Psoas muscle (tissue), 8 donors: Measurements from ENCODE around the gene TMEM135. TPM values are rescaled to one million over a fixed set of nuclear protein-coding genes. Genes with fewer than 3 reads are reported as not detected.
"Not testable (repeated sequence)": the region's sequence is repeated elsewhere in the genome, so short reads cannot be mapped to it uniquely, and the experiment has no call there.

Experiments
- ATAC-seq, 4 donors: fragments of 200-7000 bp; cut with Tn5 transposase; one replicate each; pipeline ENCODE4 v1.9.1; 2020; ENCODE audit warnings: moderate library complexity in 3 of 4, mild to moderate bottlenecking in 2 of 4
- DNase-seq, 2 donors: peaks; one replicate each; pipeline ENCODE4 v3.0.0-alpha.2; 2020
- H3K27ac ChIP-seq: fragments of 200-600 bp; one replicate; pipeline ENCODE4 v1.8.0; 2022
- H3K27me3 ChIP-seq, 3 donors: fragments of 200-600 bp in 1 of 3; one replicate each; pipeline versions ENCODE4 v1.6.1 to v1.8.0; 2013 to 2022; ENCODE audit warnings: low read length in 2 of 3, mild to moderate bottlenecking in 2 of 3, moderate library complexity in 1 of 3; ENCODE audit not compliant: insufficient read depth in 3 of 3
- H3K36me3 ChIP-seq, 2 donors: fragments of 200-600 bp in 1 of 2; one replicate each; pipeline versions ENCODE4 v1.6.1 to v1.8.0; 2013 to 2022; ENCODE audit warnings: low read depth in 1 of 2, mild to moderate bottlenecking in 1 of 2, moderate library complexity in 1 of 2; ENCODE audit not compliant: insufficient read depth in 1 of 2
- H3K4me1 ChIP-seq: fragments of 200-600 bp; one replicate; pipeline ENCODE4 v1.8.0; 2022
- H3K4me3 ChIP-seq: fragments of 200-600 bp; one replicate; pipeline ENCODE4 v1.8.0; 2022; ENCODE audit warnings: mild to moderate bottlenecking
- H3K9me3 ChIP-seq: fragments of 200-600 bp; one replicate; pipeline ENCODE4 v1.8.0; 2022
- CTCF ChIP-seq: fragments of 200-600 bp; IDR thresholded peaks from one replicate; pipeline ENCODE4 v1.8.0; 2022; ENCODE audit warnings: antibody characterized with exemption
- WGBS, 3 donors: extraction: QIAGEN DNeasy Blood & Tissue Kit; methylation state at CpG; one replicate each; pipeline versions ENCODE4 v1.1.6 to v1.1.7; 2013; 5-methylcytosine and 5-hydroxymethylcytosine counted together
- intact Hi-C, 2 donors: fragments of 100-400 bp; cut with DNase I; formaldehyde crosslinking; loops; one replicate each; pipeline versions ENCODE4 v1.11.0 to v1.14.2; 2022
- polyA plus RNA-seq, 3 donors: library from polyadenylated mRNA; stranded (reverse); fragments of 200-250 nt; gene quantifications; one replicate each; pipeline ENCODE4 v1.2.3, GENCODE V29; 2013
- total RNA-seq, 4 donors: library from RNA; stranded (reverse); fragmentation: NEBNext Ultra II Directional in 2 of 4; extraction: Animal tissue kit (Norgen Biotek cat#: 25700) in 2 of 4; gene quantifications; one replicate each; pipeline versions ENCODE4 v1.2.1 to v1.2.4, GENCODE V29; 2021 to 2023
- donor health status: healthy with polysubstance abuse.
- donor health status: DM: no; HTN: no; CAD: no; lungs with moderate emphysema.
- donor health status: Bipolar disorder and iron deficiency.
- donor health status: healthy.
- donor health status: DM: yes; HTN: yes; CAD: no.
- donor health status: DM: no; HTN: no; CAD: no.
- donor health status: DM: no; HTN: no; CAD: no.
- donor health status: DM: yes; HTN: yes; CAD: no.

The TMEM135 gene
- total and polyA plus RNA-seq, 7 donors, result 4.1 to 26.6 (median 9.4) TPM

GRCh38 chr11:86999859-87000753 lies 37.6 kb upstream of the TMEM135 start:
- H3K4me1 ChIP-seq, result no peaks in the 10 kb centered on the region
- DNase-seq (no peak), ATAC-seq (no peak)
- no peak overlapping the region for H3K27ac ChIP-seq
- intact Hi-C loops, result no loop called here
- H3K36me3 ChIP-seq, result no peaks in the 10 kb centered on the region
- no peaks in the 10 kb centered on the region for H3K27me3 ChIP-seq
- H3K9me3 ChIP-seq, result no peaks in the 10 kb centered on the region
- H3K4me3 ChIP-seq, result no peak overlapping the region
- WGBS, 3 donors, result 71 to 81% (median 81%) methylated on average over 5 of the region's 5 CpGs
- TF ChIP-seq CTCF, result no peak

GRCh38 chr11:87002918-87003317 lies 34.8 kb upstream of the TMEM135 start:
- 80 to 94% (median 90%) methylated on average over 1 of the region's 1 CpG for WGBS, 3 donors
- DNase-seq (no peak), ATAC-seq (no peak)
- no peaks in the 10 kb centered on the region for H3K9me3 ChIP-seq
- no peak overlapping the region for H3K27ac ChIP-seq
- no peak for TF ChIP-seq CTCF
- intact Hi-C loops, result no loop called here
- H3K4me3 ChIP-seq, result no peak overlapping the region
- H3K4me1 ChIP-seq, result no peaks in the 10 kb centered on the region
- H3K36me3 ChIP-seq, result no peaks in the 10 kb centered on the region
- no peaks in the 10 kb centered on the region for H3K27me3 ChIP-seq

DNA sequence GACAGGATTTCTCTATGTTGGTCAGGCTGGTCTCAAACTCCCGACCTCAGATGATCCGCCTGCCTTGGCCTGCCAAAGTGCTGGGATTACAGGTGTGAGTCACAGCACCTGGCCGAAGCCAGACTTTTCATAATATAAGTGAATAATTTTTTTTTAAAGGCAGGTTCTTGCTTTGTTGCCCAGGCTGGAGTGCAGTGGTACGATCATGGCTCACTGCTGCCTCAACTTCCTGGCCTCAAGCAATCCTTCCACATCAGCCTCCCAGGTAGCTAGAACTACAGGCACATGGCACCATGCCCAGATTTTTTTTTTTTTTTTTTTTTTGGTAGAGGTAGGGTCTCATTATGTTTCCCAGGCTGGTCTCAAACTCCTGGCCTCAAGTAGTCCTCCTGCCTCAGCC lies 33.5 kb upstream of the TMEM135 start:
- H3K36me3 ChIP-seq, DNase-seq, H3K4me3 ChIP-seq, ATAC-seq, H3K4me1 ChIP-seq, H3K27ac ChIP-seq, H3K9me3 ChIP-seq, H3K27me3 ChIP-seq, intact Hi-C loops: not testable (repeated sequence)
- WGBS, 3 donors, result 89 to 95% (median 91%) methylated on average over 4 of the region's 4 CpGs

GRCh38 chr11:87005569-87005921 lies 32.2 kb upstream of the TMEM135 start:
- intact Hi-C loops, result no loop called here
- Histone ChIP-seq H3K27me3 (no peaks in the 10 kb centered on the region), H3K9me3 (no peaks in the 10 kb centered on the region), H3K4me3 (no peak overlapping the region), H3K36me3 (no peaks in the 10 kb centered on the region), H3K27ac (no peak overlapping the region), H3K4me1 (no peaks in the 10 kb centered on the region)
- whole genome bisulfite sequencing, 3 donors, result 49 to 59% (median 53%) methylated on average over 3 of the region's 3 CpGs
- no peak for DNase-seq
- ATAC-seq, result no peak
- no peak for TF ChIP-seq CTCF

DNA sequence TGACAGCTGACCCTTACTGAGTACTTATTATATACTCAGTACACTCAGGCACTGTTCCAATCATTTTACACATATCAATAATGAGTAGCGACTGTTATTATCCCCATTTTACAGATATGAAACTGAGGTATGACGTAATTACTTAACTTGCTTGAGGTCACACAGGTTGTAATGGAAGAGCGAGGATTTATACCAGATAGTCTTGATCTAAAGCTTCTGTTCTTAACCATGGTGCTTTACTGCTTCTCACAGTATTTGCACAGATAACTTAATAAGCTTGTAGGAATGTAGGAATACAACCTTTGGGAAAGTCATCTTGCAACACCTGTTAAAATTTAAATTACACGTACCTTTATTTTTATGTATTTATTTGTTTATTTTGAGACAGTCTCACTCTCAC lies 31.7 kb upstream of the TMEM135 start:
- H3K27me3 ChIP-seq, result no peaks in the 10 kb centered on the region
- H3K9me3 ChIP-seq, result no peaks in the 10 kb centered on the region
- ATAC-seq, result no peak
- no peak for TF ChIP-seq CTCF
- H3K4me3 ChIP-seq, result no peak overlapping the region
- H3K36me3 ChIP-seq, result no peaks in the 10 kb centered on the region
- no peaks in the 10 kb centered on the region for H3K4me1 ChIP-seq
- no peak for DNase-seq
- WGBS, 3 donors, result 92 to 97% (median 95%) methylated on average over 4 of the region's 4 CpGs
- intact Hi-C loops, result no loop called here
- no peak overlapping the region for H3K27ac ChIP-seq
